GM19438 (cell line): ENCODE measurements around the gene TOMM22.

Source experiments
- ATAC-seq: cut with Tn5 transposase; IDR thresholded peaks from one replicate; pipeline ENCODE4 v1.9.1; 2021; ENCODE audit warnings: low read depth; ENCODE audit not compliant: unreplicated experiment

The TOMM22 gene

DNA sequence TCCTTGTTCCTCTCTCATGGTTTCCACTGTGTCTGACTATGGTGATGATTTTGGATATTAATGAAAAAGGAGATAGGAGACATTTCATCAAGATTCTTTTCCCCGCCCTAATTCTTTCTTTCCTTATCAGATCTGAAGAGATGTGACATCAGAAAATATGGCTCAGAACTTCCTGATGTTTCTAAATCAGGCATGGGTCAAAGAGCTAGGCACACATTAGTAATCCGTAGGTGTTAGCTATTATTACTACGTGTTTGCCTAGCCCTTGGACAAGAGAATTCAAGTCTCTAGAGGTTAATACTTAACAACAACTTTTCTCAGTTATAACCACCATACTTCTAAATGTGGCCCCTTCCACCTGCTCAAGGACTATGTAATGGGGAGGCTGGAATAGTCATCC lies 13.2 kb downstream of the TOMM22 start:
- no peak for ATAC-seq

DNA sequence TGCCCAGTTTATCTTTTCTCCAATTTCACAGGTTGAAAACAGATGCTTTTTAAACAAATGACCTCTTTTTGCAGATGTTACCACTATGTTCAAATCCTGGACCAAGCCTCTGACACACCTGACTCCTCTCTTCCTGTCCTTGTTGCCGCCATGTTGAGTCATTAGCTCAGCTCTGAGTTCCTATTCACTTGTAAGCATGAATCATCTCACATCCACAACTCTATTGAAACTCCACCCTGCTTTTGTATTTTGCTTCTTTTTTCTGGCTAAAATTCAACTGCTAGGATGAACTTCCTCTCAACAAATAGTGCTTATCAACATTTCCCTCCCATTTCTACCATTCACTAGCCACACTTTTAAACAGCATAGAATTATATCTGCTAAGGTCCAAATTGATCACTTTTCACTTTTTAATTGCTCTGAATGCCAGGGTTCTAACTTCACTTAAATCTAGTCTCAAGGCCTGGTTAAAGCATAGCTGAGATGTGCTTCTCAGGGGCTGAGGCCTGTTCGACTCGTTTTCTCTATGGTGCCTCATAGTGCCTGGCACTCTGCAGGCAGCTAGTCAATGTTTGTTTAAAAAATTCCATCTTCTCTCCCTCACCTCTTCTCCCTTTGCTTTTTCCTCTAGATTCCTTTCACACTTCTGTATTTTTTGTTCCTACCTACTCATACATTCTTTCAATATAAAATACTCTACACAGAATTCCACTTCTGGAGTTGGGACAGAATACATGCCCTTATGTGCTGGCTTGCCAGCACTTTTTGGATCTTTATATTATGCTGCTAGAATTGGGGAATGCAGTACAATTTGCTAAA lies 15.1 kb downstream of the TOMM22 start:
- no peak for ATAC-seq

GRCh38 chr22:38697425-38698089 lies 15.8 kb downstream of the TOMM22 start:
- ATAC-seq, result no peak

DNA sequence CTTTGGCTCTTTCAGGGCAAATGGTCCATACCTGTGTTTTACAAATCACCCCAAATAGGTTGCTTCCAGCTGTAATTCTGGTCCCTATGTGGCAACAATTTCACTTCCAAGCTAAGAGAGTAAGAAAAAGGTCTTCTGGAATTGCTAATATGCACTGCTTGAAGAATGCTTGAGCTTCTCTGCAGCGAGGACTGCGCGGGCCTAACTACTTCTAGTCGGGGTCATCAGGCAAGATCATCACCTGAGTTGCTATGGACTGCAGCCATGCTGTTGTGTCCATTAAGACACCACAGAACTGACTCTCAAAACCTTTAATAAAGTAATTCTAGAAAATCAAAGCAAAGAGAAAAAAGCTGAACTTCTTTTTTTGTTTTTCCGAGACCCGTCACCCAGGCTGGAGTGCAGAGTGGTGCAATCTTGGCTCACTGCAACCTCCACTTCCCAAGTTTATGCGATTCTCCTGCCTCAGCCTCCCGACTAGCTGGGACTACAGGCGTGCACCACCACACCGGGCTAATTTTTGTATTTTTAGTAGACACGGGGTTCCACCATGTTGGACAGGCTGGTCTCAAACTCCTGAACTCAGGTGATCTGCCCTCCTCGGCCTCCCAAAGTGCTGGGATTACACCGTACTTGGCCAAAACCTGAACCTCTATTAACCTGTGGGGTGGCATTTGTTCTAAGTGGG lies 16.8 kb downstream of the TOMM22 start:
- no peak for ATAC-seq

GRCh38 chr22:38699143-38699542 lies 17.4 kb downstream of the TOMM22 start:
- ATAC-seq, result no peak

GRCh38 chr22:38699784-38700183 lies 18.0 kb downstream of the TOMM22 start:
- ATAC-seq, result no peak

DNA sequence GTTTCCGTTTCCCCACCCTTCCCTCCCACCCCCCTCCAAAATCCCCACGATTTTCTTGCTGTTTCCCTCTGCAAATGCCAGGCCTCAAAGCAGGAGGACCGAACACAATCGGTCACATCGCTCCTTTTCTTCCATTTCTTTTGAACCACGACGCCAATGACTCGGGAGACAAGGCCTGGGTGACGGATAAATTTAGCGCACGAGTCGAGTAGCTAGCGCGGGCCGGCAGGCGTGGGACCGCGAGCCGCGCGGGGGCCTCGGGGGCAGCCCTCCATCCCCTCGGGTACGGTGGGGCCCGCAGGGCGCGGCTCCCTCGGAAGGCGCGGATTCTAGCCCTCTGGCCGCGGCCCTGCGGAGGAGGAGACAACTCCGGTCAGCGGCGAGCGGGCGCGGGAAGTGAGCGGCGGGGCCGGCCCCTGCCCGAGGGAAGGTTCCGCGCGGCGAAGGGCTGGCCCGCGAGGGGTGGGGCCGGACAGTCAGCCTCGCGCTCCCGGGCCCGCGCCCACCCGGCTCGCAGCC lies 18.6 kb downstream of the TOMM22 start:
- peak; percentile 13 for ATAC-seq

DNA sequence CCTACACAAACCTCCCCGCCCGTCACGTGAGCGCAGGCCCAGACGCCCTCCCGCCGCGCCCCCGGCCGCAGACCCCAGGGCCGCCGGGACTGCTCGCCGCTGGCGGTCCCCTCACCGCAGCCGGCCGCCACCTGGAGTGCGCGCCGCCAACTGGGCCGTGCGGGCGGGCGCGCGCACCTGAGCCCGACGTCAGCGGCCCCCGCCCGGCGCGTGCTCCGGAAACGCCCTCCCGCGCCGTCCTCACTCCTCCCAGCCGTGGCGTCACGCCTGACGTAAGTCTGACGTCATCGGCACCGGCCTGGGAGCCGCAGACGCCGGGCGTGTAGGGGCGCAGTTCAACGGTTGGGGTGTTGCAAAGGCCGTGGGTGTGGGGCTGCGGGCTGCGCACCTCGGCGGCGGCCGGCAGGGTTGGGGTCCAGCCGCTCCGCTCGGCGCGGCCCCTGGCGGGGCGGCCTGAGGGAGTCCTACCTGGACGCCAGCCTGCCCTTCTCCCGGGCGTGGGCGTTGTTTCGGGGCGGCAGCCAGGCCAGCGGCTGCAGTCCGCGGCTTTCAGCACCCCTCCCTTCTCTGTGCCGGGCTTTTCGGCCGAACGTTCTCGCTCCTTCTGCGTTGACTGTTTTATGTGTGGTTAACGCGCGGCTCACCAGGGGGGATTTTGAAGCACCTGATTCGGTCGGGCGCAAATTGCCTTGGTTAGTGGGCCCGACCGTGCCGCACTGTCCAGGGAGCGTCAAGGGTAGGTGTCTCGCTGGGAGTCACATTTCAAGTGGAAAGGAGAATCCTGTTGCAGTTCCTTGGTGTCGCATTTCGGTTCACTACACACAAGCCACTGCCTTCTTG lies 19.3 kb downstream of the TOMM22 start, which contains the start of gene JOSD1:
JOSD1 (minus strand) TSS at position 155 of the 840 bp plus-strand sequence. CDS start 956 bp downstream, outside the sequence.
- ATAC-seq, result peak; percentile 33

DNA sequence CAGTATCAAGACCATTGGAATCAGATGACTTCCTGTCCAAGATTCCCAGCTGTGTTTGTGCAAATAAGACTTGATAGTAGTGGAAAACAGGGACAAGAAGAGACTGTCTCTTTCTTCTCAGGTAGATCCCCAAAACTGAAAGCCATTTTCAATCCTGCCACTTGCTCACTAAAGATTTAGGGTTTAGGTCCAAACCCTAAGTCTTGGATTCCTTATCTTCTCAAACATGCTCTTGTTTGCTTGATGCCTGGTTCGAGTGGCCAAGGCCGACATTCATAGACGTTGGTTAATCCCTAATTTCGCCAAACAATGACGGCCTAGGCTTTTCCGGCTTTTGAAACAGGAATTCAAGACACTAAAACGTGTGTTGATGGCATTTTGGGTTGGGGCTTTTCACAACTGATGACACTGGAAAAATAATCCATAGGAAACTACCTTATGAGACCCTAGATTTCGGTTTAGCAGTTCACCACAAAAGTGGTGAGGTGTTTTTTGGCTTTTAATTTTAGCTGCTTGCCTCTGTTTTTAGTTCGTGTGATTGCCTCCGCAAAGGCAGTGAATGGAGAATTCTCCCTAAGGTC lies 23.0 kb downstream of the TOMM22 start:
- ATAC-seq, result no peak

DNA sequence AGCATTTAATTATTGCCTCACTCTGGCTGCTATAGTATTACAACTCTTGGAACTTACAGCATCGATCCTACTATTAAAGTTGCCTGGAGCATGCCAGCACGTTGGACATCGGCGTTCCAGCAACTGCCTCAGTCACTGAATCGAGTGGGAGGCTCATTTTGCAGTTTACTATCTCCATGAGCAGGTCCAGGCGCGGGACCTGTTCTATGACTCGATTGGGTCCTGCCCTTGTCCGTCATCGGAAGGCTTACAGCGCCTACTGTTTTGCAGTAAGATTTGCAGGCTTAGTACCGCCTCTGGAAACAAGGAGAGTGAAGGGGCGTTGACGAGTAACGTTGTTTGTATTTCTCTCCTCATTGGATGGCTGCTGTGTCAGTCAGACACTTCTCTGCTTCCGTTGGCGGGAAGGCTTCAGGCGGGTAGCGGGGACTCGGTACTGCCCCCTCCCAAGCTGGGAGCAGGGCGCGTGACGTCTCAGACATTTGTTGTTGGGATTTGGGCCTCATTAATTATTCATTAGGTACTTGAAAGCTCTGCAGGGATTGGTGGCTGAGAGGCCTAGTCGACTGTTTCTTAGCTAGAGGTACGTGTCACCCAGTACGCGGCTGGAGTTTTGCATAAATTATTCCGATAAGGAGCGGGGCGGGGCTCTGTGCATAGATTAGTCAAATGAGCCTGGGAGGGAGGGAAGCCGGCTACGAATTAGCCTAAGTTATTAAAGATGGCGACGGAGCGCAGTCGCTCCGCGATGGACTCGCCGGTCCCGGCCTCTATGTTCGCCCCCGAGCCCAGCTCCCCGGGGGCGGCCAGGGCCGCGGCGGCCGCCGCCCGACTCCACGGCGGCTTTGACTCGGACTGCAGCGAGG lies 23.7 kb downstream of the TOMM22 start, which contains the start of gene GTPBP1:
GTPBP1 (plus strand) TSS at position 710 of the 866 bp plus-strand sequence; CDS start at position 722, 12 bp downstream.
- peak; percentile 71 for ATAC-seq

GRCh38 chr22:38706101-38706900 lies 24.5 kb downstream of the TOMM22 start:
- ATAC-seq, result no peak

DNA sequence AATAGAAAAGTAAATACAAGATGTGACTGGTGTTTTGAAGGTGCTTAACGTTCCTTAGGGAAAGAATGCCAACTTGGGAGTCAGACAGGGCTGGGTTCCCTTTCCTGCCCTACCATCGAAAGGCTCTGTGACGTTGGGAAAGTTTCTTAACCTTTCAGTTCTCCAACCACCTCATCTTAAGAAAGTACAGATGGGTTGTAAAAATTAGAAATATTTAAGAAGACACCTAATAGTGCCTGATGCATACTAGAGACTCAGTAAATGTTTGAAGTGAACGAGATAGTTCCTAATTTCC lies 25.1 kb downstream of the TOMM22 start:
- no peak for ATAC-seq

- ATAC-seq, result no peak
These were observed 25.6 kb downstream of the TOMM22 start for GRCh38 chr22:38707346-38707745.

DNA sequence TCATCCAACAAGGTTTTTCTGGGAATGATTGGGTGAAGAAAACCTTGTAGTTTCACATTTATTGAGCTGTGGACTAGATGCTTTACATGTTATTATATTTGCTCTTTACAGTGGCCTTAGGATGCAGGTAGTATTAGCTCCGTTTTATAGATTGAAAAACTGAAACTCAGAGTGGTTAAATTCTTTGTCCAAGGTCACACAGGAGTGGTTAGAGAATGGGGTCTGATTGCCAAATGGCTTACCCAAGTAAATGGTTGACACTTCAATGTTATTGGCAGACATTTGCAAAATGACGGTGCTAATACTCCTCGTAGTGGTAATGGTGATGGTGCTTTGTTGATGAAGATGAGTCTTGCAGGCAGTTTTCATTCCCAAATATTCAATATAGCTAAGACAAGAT lies 26.2 kb downstream of the TOMM22 start:
- ATAC-seq, result no peak

GRCh38 chr22:38709306-38709705 lies 27.5 kb downstream of the TOMM22 start:
- ATAC-seq, result no peak

DNA sequence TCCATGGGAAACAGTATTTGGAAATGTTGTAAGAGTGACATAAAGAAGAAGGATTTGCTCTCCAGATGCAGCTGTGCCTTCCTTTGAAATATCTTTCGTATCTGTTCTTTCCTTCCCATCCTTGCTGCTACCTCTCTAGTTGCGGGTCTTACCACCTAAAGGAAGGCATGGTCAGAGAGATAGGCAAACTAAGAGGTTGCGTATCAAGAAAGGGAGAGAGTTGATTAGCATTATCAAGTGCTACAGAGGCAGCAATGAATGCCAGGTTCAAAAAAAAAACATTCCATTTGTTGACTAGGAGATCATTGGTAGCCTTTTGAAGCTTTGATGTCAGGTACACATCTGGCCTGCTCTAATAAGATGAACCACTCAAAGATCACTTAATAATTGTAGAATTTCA lies 28.6 kb downstream of the TOMM22 start:
- ATAC-seq, result no peak

DNA sequence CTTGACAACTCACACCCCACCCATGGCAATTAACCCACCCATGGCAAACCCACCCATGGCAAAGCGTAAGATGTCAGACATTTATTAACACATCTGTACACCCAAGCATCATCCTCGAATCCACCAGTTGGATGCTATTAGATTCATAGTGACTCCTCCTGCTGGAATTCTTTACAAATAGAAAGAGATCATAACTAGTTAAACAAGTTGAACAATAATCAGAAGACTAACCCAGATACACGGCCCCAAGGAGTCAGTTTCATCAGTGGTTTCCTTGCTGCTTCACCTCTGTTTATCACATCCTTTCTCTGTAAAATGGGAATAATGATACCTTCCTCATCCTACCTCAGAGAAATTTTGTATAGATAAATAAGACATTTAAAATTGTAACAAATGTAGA lies 29.1 kb downstream of the TOMM22 start:
- ATAC-seq, result no peak

DNA sequence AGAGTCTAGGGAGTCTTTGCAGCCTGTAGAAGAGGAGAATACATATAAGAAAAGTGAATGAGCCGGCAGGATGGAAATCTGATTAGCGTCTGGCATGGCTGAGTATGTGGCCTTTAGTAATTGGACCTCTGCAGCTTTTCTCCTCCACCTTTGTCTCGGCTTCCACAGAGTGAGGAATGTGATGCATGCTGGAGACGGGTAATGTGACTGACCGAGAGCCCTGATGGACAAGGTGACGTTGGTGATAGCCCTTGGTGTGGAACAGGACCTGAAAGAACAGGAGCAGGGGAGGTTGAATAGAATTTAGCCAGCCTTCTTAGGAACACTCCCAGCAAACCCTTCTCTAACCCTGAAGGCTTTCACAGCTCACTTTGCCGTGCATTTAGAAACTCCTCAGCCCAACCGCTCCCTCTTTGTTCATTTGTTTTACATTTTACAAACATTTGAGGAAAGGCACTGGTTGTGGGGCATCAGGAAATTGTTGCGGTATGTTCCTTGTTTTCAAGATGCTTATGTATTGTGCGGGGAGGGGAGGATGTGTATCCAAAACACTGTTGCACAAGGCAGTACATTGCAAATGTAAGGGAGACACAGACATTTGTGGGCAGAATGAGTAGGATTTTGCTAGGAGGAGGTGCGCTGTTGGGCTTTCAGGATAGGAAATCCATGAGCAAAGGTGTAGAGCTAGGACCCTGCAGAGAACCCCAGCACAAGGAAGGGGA lies 30.9 kb downstream of the TOMM22 start:
- no peak for ATAC-seq
